Activated T-helper 17 cell treated with anti-CD3 and anti-CD28 coated beads, Interleukin-2, amount 50 U/mL, for 72 hours (primary cell): ENCODE data around the gene WDPCP. TPM values are rescaled to one million over a fixed set of nuclear protein-coding genes. Genes with fewer than 3 reads are reported as not detected.
"Not testable (repeated sequence)": the region's sequence is repeated elsewhere in the genome, so short reads cannot be mapped to it uniquely, and the experiment has no call there.

Experiments used
- ATAC-seq: fragments of 150-1000 bp; cut with Tn5 transposase; replicated peaks from 2 replicates; pipeline ENCODE4 v1.10.0; 2021; ENCODE audit warnings: mild to moderate bottlenecking, moderate library complexity
- H3K27ac Mint-ChIP-seq: one replicate; pipeline ENCODE4 v1.8.0; 2022; ENCODE audit warnings: mixed read lengths
- H3K27me3 Mint-ChIP-seq: one replicate; pipeline ENCODE4 v1.8.0; 2022; ENCODE audit warnings: mixed read lengths
- H3K36me3 Mint-ChIP-seq: one replicate; pipeline ENCODE4 v1.8.0; 2022; ENCODE audit warnings: low read depth, mild to moderate bottlenecking, mixed read lengths
- H3K4me1 Mint-ChIP-seq: one replicate; pipeline ENCODE4 v1.8.0; 2022; ENCODE audit warnings: mixed read lengths
- H3K4me3 Mint-ChIP-seq: one replicate; pipeline ENCODE4 v1.8.0; 2022; ENCODE audit warnings: mild to moderate bottlenecking, mixed read lengths
- H3K9me3 Mint-ChIP-seq: one replicate; pipeline ENCODE4 v1.8.0; 2022; ENCODE audit warnings: mixed read lengths
- total RNA-seq, 2 donors: library from RNA; stranded (reverse); gene quantifications; one replicate each; pipeline ENCODE4 v1.2.3, GENCODE V29; 2022

Gene WDPCP
- total RNA-seq, 2 donors from 2014 or later: 4.8 to 9.4 TPM

- Mint-ChIP-seq H3K27me3 (no peaks in the 10 kb centered on the region), H3K9me3 (peaks cover 17% of the 10 kb centered on the region), H3K4me3 (no peak overlapping the region), H3K36me3 (no peaks in the 10 kb centered on the region), H3K27ac (no peak overlapping the region), H3K4me1 (no peaks in the 10 kb centered on the region)
- ATAC-seq: no peak
These were observed 286.8 kb downstream of the WDPCP start for GRCh38 chr2:63301481-63301880.

- peaks cover 17% of the 10 kb centered on the region for H3K9me3 Mint-ChIP-seq
These were observed 287.4 kb downstream of the WDPCP start for GRCh38 chr2:63300835-63301234.

GRCh38 chr2:63287956-63288355, 300.3 kb downstream of the WDPCP start:
- Mint-ChIP-seq H3K9me3 (peaks cover 33% of the 10 kb centered on the region), H3K4me3 (no peak overlapping the region), H3K36me3 (no peaks in the 10 kb centered on the region), H3K27me3 (no peaks in the 10 kb centered on the region), H3K27ac (no peak overlapping the region), H3K4me1 (no peaks in the 10 kb centered on the region)
- ATAC-seq: no peak

More at GRCh38 chr2:63300835-63301234, 287.4 kb downstream of the WDPCP start:
- Mint-ChIP-seq H3K27me3 (no peaks in the 10 kb centered on the region), H3K27ac (no peak overlapping the region), H3K4me3 (no peak overlapping the region), H3K36me3 (no peaks in the 10 kb centered on the region), H3K4me1 (no peaks in the 10 kb centered on the region)
- ATAC-seq: no peak

GRCh38 chr2:63286520-63286919, 301.8 kb downstream of the WDPCP start:
- H3K4me1 Mint-ChIP-seq, H3K36me3 Mint-ChIP-seq, H3K27ac Mint-ChIP-seq, ATAC-seq, H3K27me3 Mint-ChIP-seq, H3K4me3 Mint-ChIP-seq: not testable (repeated sequence)
- peaks cover 33% of the 10 kb centered on the region for H3K9me3 Mint-ChIP-seq

- no peak for ATAC-seq
- peaks cover 48% of the 10 kb centered on the region for H3K9me3 Mint-ChIP-seq
- H3K27me3 Mint-ChIP-seq: no peaks in the 10 kb centered on the region
- no peak overlapping the region for H3K27ac Mint-ChIP-seq
- H3K4me1 Mint-ChIP-seq: no peaks in the 10 kb centered on the region
- H3K36me3 Mint-ChIP-seq: no peaks in the 10 kb centered on the region
- H3K4me3 Mint-ChIP-seq: no peak overlapping the region
These were observed 305.0 kb downstream of the WDPCP start for GRCh38 chr2:63283273-63283672.

- Mint-ChIP-seq H3K27ac (no peak overlapping the region), H3K4me1 (no peaks in the 10 kb centered on the region), H3K9me3 (peaks cover 41% of the 10 kb centered on the region), H3K27me3 (no peaks in the 10 kb centered on the region), H3K4me3 (no peak overlapping the region), H3K36me3 (no peaks in the 10 kb centered on the region)
- ATAC-seq: no peak
These were observed 315.7 kb downstream of the WDPCP start for GRCh38 chr2:63272560-63272959.

GRCh38 chr2:63270717-63271116, 317.6 kb downstream of the WDPCP start:
- H3K4me1 Mint-ChIP-seq: no peaks in the 10 kb centered on the region
- no peak for ATAC-seq
- no peak overlapping the region for H3K4me3 Mint-ChIP-seq
- no peaks in the 10 kb centered on the region for H3K27me3 Mint-ChIP-seq
- no peak overlapping the region for H3K27ac Mint-ChIP-seq
- H3K9me3 Mint-ChIP-seq: peaks cover 38% of the 10 kb centered on the region
- no peaks in the 10 kb centered on the region for H3K36me3 Mint-ChIP-seq

GRCh38 chr2:63268946-63269345, 319.3 kb downstream of the WDPCP start:
- Mint-ChIP-seq H3K4me3 (no peak overlapping the region), H3K9me3 (peaks cover 33% of the 10 kb centered on the region), H3K27ac (no peak overlapping the region), H3K27me3 (no peaks in the 10 kb centered on the region), H3K36me3 (no peaks in the 10 kb centered on the region), H3K4me1 (no peaks in the 10 kb centered on the region)
- ATAC-seq: no peak

- H3K9me3 Mint-ChIP-seq: peaks cover 11% of the 10 kb centered on the region
- H3K27me3 Mint-ChIP-seq: no peaks in the 10 kb centered on the region
- H3K4me3 Mint-ChIP-seq: no peak overlapping the region
- H3K27ac Mint-ChIP-seq: no peak overlapping the region
- no peak for ATAC-seq
- H3K36me3 Mint-ChIP-seq: no peaks in the 10 kb centered on the region
- H3K4me1 Mint-ChIP-seq: no peaks in the 10 kb centered on the region
These were observed 327.1 kb downstream of the WDPCP start for GRCh38 chr2:63261137-63261621.

GRCh38 chr2:63257473-63257872, 330.8 kb downstream of the WDPCP start:
- H3K9me3 Mint-ChIP-seq: no peaks in the 10 kb centered on the region
- H3K27ac Mint-ChIP-seq: no peak overlapping the region
- no peaks in the 10 kb centered on the region for H3K36me3 Mint-ChIP-seq
- ATAC-seq: peak; percentile 51
- no peak overlapping the region for H3K4me3 Mint-ChIP-seq
- no peaks in the 10 kb centered on the region for H3K27me3 Mint-ChIP-seq
- no peaks in the 10 kb centered on the region for H3K4me1 Mint-ChIP-seq

GRCh38 chr2:63249161-63249560, 339.1 kb downstream of the WDPCP start:
- Mint-ChIP-seq H3K36me3 (no peaks in the 10 kb centered on the region), H3K9me3 (peaks cover 13% of the 10 kb centered on the region)
- no peak for ATAC-seq

GRCh38 chr2:63242747-63243146, 345.5 kb downstream of the WDPCP start:
- no peak overlapping the region for H3K4me3 Mint-ChIP-seq
- no peaks in the 10 kb centered on the region for H3K4me1 Mint-ChIP-seq
- ATAC-seq: no peak
- H3K9me3 Mint-ChIP-seq: peaks cover 5% of the 10 kb centered on the region
- no peak overlapping the region for H3K27ac Mint-ChIP-seq
- no peaks in the 10 kb centered on the region for H3K27me3 Mint-ChIP-seq
- no peaks in the 10 kb centered on the region for H3K36me3 Mint-ChIP-seq

More at GRCh38 chr2:63249161-63249560, 339.1 kb downstream of the WDPCP start:
- Mint-ChIP-seq H3K27ac (no peak overlapping the region), H3K4me1 (no peaks in the 10 kb centered on the region), H3K4me3 (no peak overlapping the region), H3K27me3 (no peaks in the 10 kb centered on the region)

GRCh38 chr2:63225964-63226686, 362.2 kb downstream of the WDPCP start:
- no peak for ATAC-seq
- Mint-ChIP-seq H3K4me3 (no peak overlapping the region), H3K36me3 (no peaks in the 10 kb centered on the region), H3K27ac (no peak overlapping the region), H3K27me3 (no peaks in the 10 kb centered on the region), H3K9me3 (peaks cover 8% of the 10 kb centered on the region), H3K4me1 (no peaks in the 10 kb centered on the region)

GRCh38 chr2:63218800-63219526, 369.3 kb downstream of the WDPCP start:
- no peak for ATAC-seq
- Mint-ChIP-seq H3K4me3 (no peak overlapping the region), H3K27me3 (no peaks in the 10 kb centered on the region), H3K27ac (no peak overlapping the region), H3K9me3 (peaks cover 19% of the 10 kb centered on the region), H3K36me3 (no peaks in the 10 kb centered on the region), H3K4me1 (no peaks in the 10 kb centered on the region)

GRCh38 chr2:63195310-63195709, 393.0 kb downstream of the WDPCP start:
- Mint-ChIP-seq H3K4me1 (no peaks in the 10 kb centered on the region), H3K27ac (no peak overlapping the region), H3K36me3 (no peaks in the 10 kb centered on the region), H3K9me3 (peaks cover 10% of the 10 kb centered on the region), H3K4me3 (no peak overlapping the region), H3K27me3 (no peaks in the 10 kb centered on the region)
- ATAC-seq: no peak
